ENCODE results near the gene RBM33. TPM values are rescaled to one million over a fixed set of nuclear protein-coding genes. Genes with fewer than 3 reads are reported as not detected.

RBM33 gene
- total and polyA plus RNA-seq, 10 of the 15 experiments (the other 5 are each of a cell fraction or from before 2014, with no cell fraction given) = 4.7 to 67.2 (median 24.3) TPM

DNA sequence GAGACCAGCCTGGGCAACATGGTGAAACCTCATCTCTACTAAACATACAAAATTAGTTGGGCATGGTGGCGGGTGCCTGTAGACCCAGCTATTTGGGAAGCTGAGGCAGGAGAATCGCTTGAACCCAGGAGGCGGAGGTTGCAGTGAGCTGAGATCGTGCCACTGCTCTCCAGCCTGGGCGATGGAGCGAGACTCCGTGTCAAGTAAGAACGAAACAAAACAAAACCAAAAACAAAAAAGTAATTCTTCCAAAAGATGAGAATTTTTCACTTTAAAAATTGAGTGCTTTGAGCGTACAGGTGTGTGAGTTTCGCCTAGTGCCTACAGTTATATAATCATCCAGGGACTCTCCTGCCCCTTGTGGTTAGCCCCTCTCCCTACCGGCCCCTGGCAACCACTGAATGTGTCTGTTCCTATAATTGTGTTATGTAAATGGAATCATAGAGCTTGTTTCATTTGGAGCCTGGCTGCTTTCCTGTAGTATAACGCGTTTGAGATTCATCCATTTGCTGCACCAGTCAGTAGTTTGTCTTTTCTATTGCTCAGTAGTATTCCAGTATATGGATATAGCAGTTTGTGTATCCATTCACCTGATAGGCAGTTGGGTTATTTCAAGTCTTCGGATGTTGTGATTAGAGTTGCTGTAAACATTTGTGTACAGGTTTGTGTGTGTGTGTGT, 80.0 kb downstream of the RBM33 start (continued):
- TF ChIP-seq, protein P1, sequence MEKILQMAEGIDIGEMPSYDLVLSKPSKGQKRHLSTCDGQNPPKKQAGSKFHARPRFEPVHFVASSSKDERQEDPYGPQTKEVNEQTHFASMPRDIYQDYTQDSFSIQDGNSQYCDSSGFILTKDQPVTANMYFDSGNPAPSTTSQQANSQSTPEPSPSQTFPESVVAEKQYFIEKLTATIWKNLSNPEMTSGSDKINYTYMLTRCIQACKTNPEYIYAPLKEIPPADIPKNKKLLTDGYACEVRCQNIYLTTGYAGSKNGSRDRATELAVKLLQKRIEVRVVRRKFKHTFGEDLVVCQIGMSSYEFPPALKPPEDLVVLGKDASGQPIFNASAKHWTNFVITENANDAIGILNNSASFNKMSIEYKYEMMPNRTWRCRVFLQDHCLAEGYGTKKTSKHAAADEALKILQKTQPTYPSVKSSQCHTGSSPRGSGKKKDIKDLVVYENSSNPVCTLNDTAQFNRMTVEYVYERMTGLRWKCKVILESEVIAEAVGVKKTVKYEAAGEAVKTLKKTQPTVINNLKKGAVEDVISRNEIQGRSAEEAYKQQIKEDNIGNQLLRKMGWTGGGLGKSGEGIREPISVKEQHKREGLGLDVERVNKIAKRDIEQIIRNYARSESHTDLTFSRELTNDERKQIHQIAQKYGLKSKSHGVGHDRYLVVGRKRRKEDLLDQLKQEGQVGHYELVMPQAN (conservative IDR thresholded peaks at IDR 0.05) = no peak
- TF ChIP-seq MEF2A (IDR thresholded peaks at IDR 0.05; ENCODE audit: insufficient read depth, low read depth, low read length) = no peak
- TF ChIP-seq, protein P2, sequence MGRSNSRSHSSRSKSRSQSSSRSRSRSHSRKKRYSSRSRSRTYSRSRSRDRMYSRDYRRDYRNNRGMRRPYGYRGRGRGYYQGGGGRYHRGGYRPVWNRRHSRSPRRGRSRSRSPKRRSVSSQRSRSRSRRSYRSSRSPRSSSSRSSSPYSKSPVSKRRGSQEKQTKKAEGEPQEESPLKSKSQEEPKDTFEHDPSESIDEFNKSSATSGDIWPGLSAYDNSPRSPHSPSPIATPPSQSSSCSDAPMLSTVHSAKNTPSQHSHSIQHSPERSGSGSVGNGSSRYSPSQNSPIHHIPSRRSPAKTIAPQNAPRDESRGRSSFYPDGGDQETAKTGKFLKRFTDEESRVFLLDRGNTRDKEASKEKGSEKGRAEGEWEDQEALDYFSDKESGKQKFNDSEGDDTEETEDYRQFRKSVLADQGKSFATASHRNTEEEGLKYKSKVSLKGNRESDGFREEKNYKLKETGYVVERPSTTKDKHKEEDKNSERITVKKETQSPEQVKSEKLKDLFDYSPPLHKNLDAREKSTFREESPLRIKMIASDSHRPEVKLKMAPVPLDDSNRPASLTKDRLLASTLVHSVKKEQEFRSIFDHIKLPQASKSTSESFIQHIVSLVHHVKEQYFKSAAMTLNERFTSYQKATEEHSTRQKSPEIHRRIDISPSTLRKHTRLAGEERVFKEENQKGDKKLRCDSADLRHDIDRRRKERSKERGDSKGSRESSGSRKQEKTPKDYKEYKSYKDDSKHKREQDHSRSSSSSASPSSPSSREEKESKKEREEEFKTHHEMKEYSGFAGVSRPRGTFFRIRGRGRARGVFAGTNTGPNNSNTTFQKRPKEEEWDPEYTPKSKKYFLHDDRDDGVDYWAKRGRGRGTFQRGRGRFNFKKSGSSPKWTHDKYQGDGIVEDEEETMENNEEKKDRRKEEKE (IDR thresholded peaks at IDR 0.05) = no peak
- peak; percentile 32; the same call in 1 of the 2 replicates for TF ChIP-seq HDGF (IDR thresholded peaks at IDR 0.05)
- TF ChIP-seq, protein P3, sequence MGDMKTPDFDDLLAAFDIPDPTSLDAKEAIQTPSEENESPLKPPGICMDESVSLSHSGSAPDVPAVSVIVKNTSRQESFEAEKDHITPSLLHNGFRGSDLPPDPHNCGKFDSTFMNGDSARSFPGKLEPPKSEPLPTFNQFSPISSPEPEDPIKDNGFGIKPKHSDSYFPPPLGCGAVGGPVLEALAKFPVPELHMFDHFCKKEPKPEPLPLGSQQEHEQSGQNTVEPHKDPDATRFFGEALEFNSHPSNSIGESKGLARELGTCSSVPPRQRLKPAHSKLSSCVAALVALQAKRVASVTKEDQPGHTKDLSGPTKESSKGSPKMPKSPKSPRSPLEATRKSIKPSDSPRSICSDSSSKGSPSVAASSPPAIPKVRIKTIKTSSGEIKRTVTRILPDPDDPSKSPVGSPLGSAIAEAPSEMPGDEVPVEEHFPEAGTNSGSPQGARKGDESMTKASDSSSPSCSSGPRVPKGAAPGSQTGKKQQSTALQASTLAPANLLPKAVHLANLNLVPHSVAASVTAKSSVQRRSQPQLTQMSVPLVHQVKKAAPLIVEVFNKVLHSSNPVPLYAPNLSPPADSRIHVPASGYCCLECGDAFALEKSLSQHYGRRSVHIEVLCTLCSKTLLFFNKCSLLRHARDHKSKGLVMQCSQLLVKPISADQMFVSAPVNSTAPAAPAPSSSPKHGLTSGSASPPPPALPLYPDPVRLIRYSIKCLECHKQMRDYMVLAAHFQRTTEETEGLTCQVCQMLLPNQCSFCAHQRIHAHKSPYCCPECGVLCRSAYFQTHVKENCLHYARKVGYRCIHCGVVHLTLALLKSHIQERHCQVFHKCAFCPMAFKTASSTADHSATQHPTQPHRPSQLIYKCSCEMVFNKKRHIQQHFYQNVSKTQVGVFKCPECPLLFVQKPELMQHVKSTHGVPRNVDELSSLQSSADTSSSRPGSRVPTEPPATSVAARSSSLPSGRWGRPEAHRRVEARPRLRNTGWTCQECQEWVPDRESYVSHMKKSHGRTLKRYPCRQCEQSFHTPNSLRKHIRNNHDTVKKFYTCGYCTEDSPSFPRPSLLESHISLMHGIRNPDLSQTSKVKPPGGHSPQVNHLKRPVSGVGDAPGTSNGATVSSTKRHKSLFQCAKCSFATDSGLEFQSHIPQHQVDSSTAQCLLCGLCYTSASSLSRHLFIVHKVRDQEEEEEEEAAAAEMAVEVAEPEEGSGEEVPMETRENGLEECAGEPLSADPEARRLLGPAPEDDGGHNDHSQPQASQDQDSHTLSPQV (IDR thresholded peaks at IDR 0.05) = no peak
- no peak for TF ChIP-seq ZNF274 (IDR thresholded peaks at IDR 0.05; ENCODE audit: insufficient read depth, insufficient read length)
- no peak for TF ChIP-seq YY1 (IDR thresholded peaks at IDR 0.05; ENCODE audit: low read depth, low read length)
- TF ChIP-seq NFYA (IDR thresholded peaks at IDR 0.05; ENCODE audit: borderline replicate concordance, low read depth, low read length) = no peak
- TF ChIP-seq MTA3 (IDR thresholded peaks at IDR 0.05; ENCODE audit: borderline replicate concordance, low read length) = 0 out of 2 replicates have a peak, but pooled peaks have one; percentile 32
